Measurements from ENCODE around the gene GADD45B. TPM values are rescaled to one million over a fixed set of nuclear protein-coding genes. Genes with fewer than 3 reads are reported as not detected.

The GADD45B gene
- polyA plus RNA-seq, 3 donors = 67.4 to 505 (median 76.2) TPM

- no peak overlapping the region for H3K9ac ChIP-seq (ENCODE audit: insufficient read depth, low read length, poor library complexity, severe bottlenecking)
- Mint-ChIP-seq H3K4me3 (no peak overlapping the region), H3K9me3 (peaks cover 12 to 21% (median 17%) of the 10 kb centered on the region in 7 donors), H3K27ac (no peak overlapping the region), H3K36me3 (peaks cover 2 to 3% of the 10 kb centered on the region in 2 donors), H3K27me3 (ENCODE audit: low read depth in 3 of 3) (peaks cover 16 to 27% (median 18%) of the 10 kb centered on the region in 3 donors), H3K4me1 (peaks cover 19% of the 10 kb centered on the region)
- peaks cover 14% of the 10 kb centered on the region for H4K20me1 ChIP-seq (ENCODE audit: insufficient read depth, low read length)
- peaks cover 0 to 12% of the 10 kb centered on the region in 2 donors for H3K27me3 ChIP-seq (ENCODE audit: control insufficient read depth in 2 of 2, insufficient read depth in 2 of 2, low read length in 2 of 2)
- 94% methylated on average over 2 of the region's 6 CpGs for WGBS (ENCODE audit: insufficient coverage)
- peaks cover 17 to 24% of the 10 kb centered on the region in 2 donors for H3K4me1 ChIP-seq (ENCODE audit: control insufficient read depth in 1 of 2, insufficient read depth in 2 of 2, low read length in 2 of 2)
- no peak overlapping the region for H3K27ac ChIP-seq (ENCODE audit: low read depth in 1 of 2, low read length in 2 of 2)
- H3K9me3 ChIP-seq (replicated peaks in 1 of 2; ENCODE audit: control insufficient read depth in 1 of 2, insufficient read depth in 1 of 2, low read length in 2 of 2) = peaks cover 0 to 19% of the 10 kb centered on the region in 2 donors
- no peak overlapping the region for H3K4me3 ChIP-seq (replicated peaks in 1 of 3; ENCODE audit: low read depth in 2 of 3, low read length in 3 of 3)
- H3K4me2 ChIP-seq (replicated peaks; ENCODE audit: extremely low read depth, low read length, poor library complexity, severe bottlenecking) = no peak overlapping the region
- TF ChIP-seq, protein P1, sequence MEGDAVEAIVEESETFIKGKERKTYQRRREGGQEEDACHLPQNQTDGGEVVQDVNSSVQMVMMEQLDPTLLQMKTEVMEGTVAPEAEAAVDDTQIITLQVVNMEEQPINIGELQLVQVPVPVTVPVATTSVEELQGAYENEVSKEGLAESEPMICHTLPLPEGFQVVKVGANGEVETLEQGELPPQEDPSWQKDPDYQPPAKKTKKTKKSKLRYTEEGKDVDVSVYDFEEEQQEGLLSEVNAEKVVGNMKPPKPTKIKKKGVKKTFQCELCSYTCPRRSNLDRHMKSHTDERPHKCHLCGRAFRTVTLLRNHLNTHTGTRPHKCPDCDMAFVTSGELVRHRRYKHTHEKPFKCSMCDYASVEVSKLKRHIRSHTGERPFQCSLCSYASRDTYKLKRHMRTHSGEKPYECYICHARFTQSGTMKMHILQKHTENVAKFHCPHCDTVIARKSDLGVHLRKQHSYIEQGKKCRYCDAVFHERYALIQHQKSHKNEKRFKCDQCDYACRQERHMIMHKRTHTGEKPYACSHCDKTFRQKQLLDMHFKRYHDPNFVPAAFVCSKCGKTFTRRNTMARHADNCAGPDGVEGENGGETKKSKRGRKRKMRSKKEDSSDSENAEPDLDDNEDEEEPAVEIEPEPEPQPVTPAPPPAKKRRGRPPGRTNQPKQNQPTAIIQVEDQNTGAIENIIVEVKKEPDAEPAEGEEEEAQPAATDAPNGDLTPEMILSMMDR (IDR thresholded peaks at IDR 0.05) = no peak
- no peak for DNase-seq
- peaks cover 13% of the 10 kb centered on the region for H3K79me2 ChIP-seq (ENCODE audit: insufficient read depth, low read length)
- intact Hi-C loops (cut with micrococcal nuclease) = no loop called here
- no peaks in the 10 kb centered on the region for H3K36me3 ChIP-seq (replicated peaks in 1 of 2; ENCODE audit: control insufficient read depth in 1 of 2, insufficient read depth in 2 of 2, low read length in 2 of 2)
- H2AFZ ChIP-seq (ENCODE audit: insufficient read depth, low read depth, low read length, poor library complexity, severe bottlenecking) = no peak overlapping the region
Measured at GRCh38 chr19:2483084-2483483, 7.2 kb downstream of the GADD45B start.

DNA sequence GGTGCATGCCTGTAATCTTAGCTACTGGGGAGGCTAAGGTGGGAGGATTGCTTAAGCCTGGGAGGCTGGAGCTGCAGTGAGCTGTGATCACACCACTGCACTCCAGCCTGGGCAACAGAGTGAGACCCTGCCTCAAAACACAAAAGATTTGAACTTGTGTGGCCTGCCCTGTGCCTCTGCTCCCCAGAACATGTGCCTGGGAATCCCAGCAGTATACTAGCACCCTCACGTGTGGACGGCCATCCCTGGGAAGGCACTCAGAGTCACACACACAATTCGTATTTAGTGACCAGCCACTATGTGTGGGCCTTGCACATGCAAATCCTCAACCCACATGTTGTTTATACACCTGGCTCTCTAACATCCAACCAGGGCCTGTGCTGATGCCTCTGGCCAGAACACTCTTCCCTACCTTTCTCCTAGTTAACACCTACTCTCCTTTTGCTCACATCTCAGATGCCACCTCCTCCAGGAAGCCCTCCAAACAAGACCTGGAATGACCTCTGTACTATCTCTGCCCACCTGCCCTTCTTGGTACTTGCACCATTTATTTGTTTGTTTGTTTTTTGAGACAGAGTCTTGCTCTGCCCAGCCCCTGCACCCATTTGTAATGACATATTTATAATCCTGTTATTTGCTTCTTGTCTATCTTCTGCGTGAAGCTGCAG is 7.7 kb downstream of the GADD45B start:
- Histone ChIP-seq H3K4me3 (replicated peaks in 1 of 3; ENCODE audit: low read depth in 2 of 3, low read length in 3 of 3) (no peak overlapping the region), H3K4me1 (ENCODE audit: control insufficient read depth in 1 of 2, insufficient read depth in 2 of 2, low read length in 2 of 2) (peaks cover 22 to 26% of the 10 kb centered on the region in 2 donors), H3K36me3 (replicated peaks in 1 of 2; ENCODE audit: control insufficient read depth in 1 of 2, insufficient read depth in 2 of 2, low read length in 2 of 2) (no peaks in the 10 kb centered on the region), H3K79me2 (ENCODE audit: insufficient read depth, low read length) (peaks cover 7% of the 10 kb centered on the region), H2AFZ (ENCODE audit: insufficient read depth, low read depth, low read length, poor library complexity, severe bottlenecking) (no peak overlapping the region), H3K27ac (ENCODE audit: low read depth in 1 of 2, low read length in 2 of 2) (no peak overlapping the region), H3K27me3 (ENCODE audit: control insufficient read depth in 2 of 2, insufficient read depth in 2 of 2, low read length in 2 of 2) (peaks cover 2 to 17% of the 10 kb centered on the region in 2 donors), H3K9me3 (replicated peaks in 1 of 2; ENCODE audit: control insufficient read depth in 1 of 2, insufficient read depth in 1 of 2, low read length in 2 of 2) (peaks cover 0 to 19% of the 10 kb centered on the region in 2 donors), H3K9ac (ENCODE audit: insufficient read depth, low read length, poor library complexity, severe bottlenecking) (no peak overlapping the region), H4K20me1 (ENCODE audit: insufficient read depth, low read length) (peaks cover 9% of the 10 kb centered on the region), H3K4me2 (replicated peaks; ENCODE audit: extremely low read depth, low read length, poor library complexity, severe bottlenecking) (no peak overlapping the region)
- Mint-ChIP-seq H3K4me1 (peaks cover 20% of the 10 kb centered on the region), H3K4me3 (no peak overlapping the region), H3K27ac (no peak overlapping the region), H3K27me3 (ENCODE audit: low read depth in 3 of 3) (peaks cover 21 to 30% (median 24%) of the 10 kb centered on the region in 3 donors), H3K36me3 (no peaks in the 10 kb centered on the region), H3K9me3 (peaks cover 12 to 21% (median 17%) of the 10 kb centered on the region in 7 donors)
- TF ChIP-seq, protein P1 (IDR thresholded peaks at IDR 0.05) = no peak
- intact Hi-C loops (cut with micrococcal nuclease) = no loop called here
- DNase-seq = no peak
- 96% methylated on average over 3 of the region's 4 CpGs for WGBS (ENCODE audit: insufficient coverage)

Data from CD14-positive monocyte (primary cell).